Transverse colon (tissue), 4 donors: ENCODE results near the gene YEATS2. TPM values are rescaled to one million over a fixed set of nuclear protein-coding genes. Genes with fewer than 3 reads are reported as not detected.
"Not testable (repeated sequence)": the region's sequence is repeated elsewhere in the genome, so short reads cannot be mapped to it uniquely, and the experiment has no call there.

Source experiments
- DNase-seq: peaks from one replicate; pipeline ENCODE4 v3.0.0-alpha.2; 2019
- H3K27ac ChIP-seq, 4 donors: fragments of 200-600 bp; sonication (generic); 2 replicates each; pipeline ENCODE4 v1.5.1; 2016 to 2018; ENCODE audit warnings: inconsistent platforms in 4 of 4
- H3K27me3 ChIP-seq: fragments of 200-600 bp; sonication (generic); 2 replicates; pipeline ENCODE4 v1.5.1; 2017; ENCODE audit warnings: inconsistent platforms
- H3K36me3 ChIP-seq, 4 donors: fragments of 200-600 bp; sonication (generic); 2 replicates each; pipeline ENCODE4 v1.5.1; 2017 to 2019; ENCODE audit warnings: inconsistent platforms in 4 of 4
- H3K4me1 ChIP-seq, 4 donors: fragments of 200-600 bp; sonication (generic); 2 replicates each; pipeline ENCODE4 v1.5.1; 2017 to 2020; ENCODE audit warnings: inconsistent platforms in 4 of 4
- H3K4me3 ChIP-seq, 4 donors: fragments of 200-600 bp; sonication (generic); 1 replicate in 1 of 4; 2 replicates in 3 of 4; pipeline versions ENCODE4 v1.5.1 to v1.6.1; 2017 to 2019; ENCODE audit warnings: inconsistent platforms in 4 of 4
- H3K9me3 ChIP-seq, 2 donors: fragments of 200-600 bp; sonication (generic); 2 replicates each; pipeline ENCODE4 v1.5.1; 2017 to 2019; ENCODE audit warnings: inconsistent platforms in 2 of 2
- CTCF ChIP-seq, 5 experiments: fragments of 200-600 bp in 3 of 5; fragments of 450-650 bp in 2 of 5; sonication (generic) in 3 of 5; IDR thresholded peaks; 1 replicate in 2 of 5; 2 replicates in 3 of 5; pipeline ENCODE4 v1.5.1; 2016 to 2017; ENCODE audit warnings: antibody characterized with exemption in 5 of 5, inconsistent platforms in 3 of 5, mild to moderate bottlenecking in 2 of 5, moderate library complexity in 1 of 5
- EP300 ChIP-seq: sonication (generic); formaldehyde crosslinking; IDR thresholded peaks from one replicate; pipeline ENCODE4 v1.6.1; 2017; ENCODE audit warnings: antibody characterized with exemption, low read depth
- POLR2A ChIP-seq: fragments of 450-650 bp; IDR thresholded peaks from one replicate; pipeline ENCODE4 v1.6.1; 2016; ENCODE audit warnings: antibody characterized with exemption, mild to moderate bottlenecking, moderate library complexity
- POLR2AphosphoS5 ChIP-seq, 3 donors: sonication (generic); formaldehyde crosslinking; IDR thresholded peaks; one replicate each; pipeline ENCODE4 v1.6.1; 2016; ENCODE audit warnings: antibody characterized with exemption in 3 of 3
- WGBS, 2 donors: methylation state at CpG; one replicate each; pipeline ENCODE4 v1.1.5; 2018; ENCODE audit warnings: low coverage in 1 of 2; 5-methylcytosine and 5-hydroxymethylcytosine counted together
- in situ Hi-C, 4 donors: fragments of 200-750 bp; cut with MboI; loops; one replicate each; pipeline versions ENCODE4 v1.15.0 to v1.15.1; 2017; ENCODE audit warnings: low sequenced_read_pairs in 3 of 4, low pct_ligation_motif_present in 1 of 4, low pct_unique_long_range_greater_than_20kb in 1 of 4
- intact Hi-C: fragments of 100-400 bp; cut with DNase I; formaldehyde crosslinking; loops from one replicate; pipeline ENCODE4 v1.15.1; 2023; ENCODE audit warnings: low total_unique reads
- total RNA-seq, 4 donors: library from RNA; depleted of rRNA; stranded (reverse); fragments of >200 nt; gene quantifications; one replicate each; pipeline ENCODE4 v1.1.0, GENCODE V29; 2016

YEATS2 gene
- total RNA-seq, 4 donors from 2014 or later, result 10.1 to 23.2 (median 16.1) TPM

GRCh38 chr3:183662099-183662498 is 35.5 kb upstream of the YEATS2 start:
- peaks cover 0 to 40% (median 19%) of the 10 kb centered on the region in 4 donors for H3K36me3 ChIP-seq
- H3K4me1 ChIP-seq, result peaks cover 0 to 16% (median 5%) of the 10 kb centered on the region in 4 donors
- H3K4me3 ChIP-seq, result no peak overlapping the region
- H3K27me3 ChIP-seq, result no peaks in the 10 kb centered on the region
- in situ Hi-C loops, result no loop called here
- 82 to 93% methylated on average over 3 of the region's 3 CpGs for WGBS, 2 donors
- no peaks in the 10 kb centered on the region for H3K9me3 ChIP-seq
- no peak for TF ChIP-seq POLR2AphosphoS5 (IDR thresholded peaks at IDR 0.05)
- TF ChIP-seq CTCF (IDR thresholded peaks at IDR 0.05), result no peak
- TF ChIP-seq POLR2A, result no peak
- TF ChIP-seq EP300, result no peak
- intact Hi-C loops, result no loop called here
- no peak overlapping the region for H3K27ac ChIP-seq
- no peak for DNase-seq

- Histone ChIP-seq H3K27me3 (no peaks in the 10 kb centered on the region), H3K36me3 (peaks cover 0 to 49% (median 20%) of the 10 kb centered on the region in 4 donors), H3K9me3 (no peaks in the 10 kb centered on the region), H3K27ac (peak overlapping the region in 2 of 4 donors; percentile 5 to 12), H3K4me3 (no peak overlapping the region), H3K4me1 (peaks cover 0 to 16% (median 5%) of the 10 kb centered on the region in 4 donors)
- in situ Hi-C loops (no loop called here), intact Hi-C loops (no loop called here)
- TF ChIP-seq EP300 (no peak), POLR2A (no peak), POLR2AphosphoS5 (IDR thresholded peaks at IDR 0.05) (no peak), CTCF (IDR thresholded peaks at IDR 0.05) (no peak)
- 54 to 64% methylated on average over 3 of the region's 3 CpGs for WGBS, 2 donors
- DNase-seq, result no peak
Observed at GRCh38 chr3:183664913-183665381, 32.6 kb upstream of the YEATS2 start.

- in situ Hi-C loops, result no loop called here
- no peaks in the 10 kb centered on the region for H3K9me3 ChIP-seq
- DNase-seq, result no peak
- H3K27me3 ChIP-seq, result no peaks in the 10 kb centered on the region
- H3K4me3 ChIP-seq, result no peak overlapping the region
- intact Hi-C loops, result no loop called here
- WGBS, 2 donors, result 80 to 90% methylated on average over 2 to 3 of the region's 3 CpGs
- H3K4me1 ChIP-seq, result no peaks in the 10 kb centered on the region
- H3K36me3 ChIP-seq, result peaks cover 0 to 40% (median 18%) of the 10 kb centered on the region in 4 donors
- TF ChIP-seq CTCF (IDR thresholded peaks at IDR 0.05) (no peak), POLR2AphosphoS5 (IDR thresholded peaks at IDR 0.05) (no peak), EP300 (no peak), POLR2A (no peak)
- no peak overlapping the region for H3K27ac ChIP-seq
Observed at GRCh38 chr3:183680061-183680460, 17.5 kb upstream of the YEATS2 start.

- Histone ChIP-seq H3K27ac (no peak overlapping the region), H3K4me3 (no peak overlapping the region), H3K36me3 (no peaks in the 10 kb centered on the region), H3K27me3 (no peaks in the 10 kb centered on the region), H3K4me1 (no peaks in the 10 kb centered on the region), H3K9me3 (no peaks in the 10 kb centered on the region)
- DNase-seq, result no peak
- WGBS, 2 donors, result 82 to 100% methylated on average over 1 to 6 of the region's 6 CpGs
- no peak for TF ChIP-seq POLR2A
- intact Hi-C loops, result no loop called here
- in situ Hi-C loops, result no loop called here
Observed at GRCh38 chr3:183687705-183688104, 9.9 kb upstream of the YEATS2 start.

- no peaks in the 10 kb centered on the region for H3K27me3 ChIP-seq
- intact Hi-C loops, result no loop called here
- DNase-seq, result no peak
- no peaks in the 10 kb centered on the region for H3K4me1 ChIP-seq
- no peak overlapping the region for H3K4me3 ChIP-seq
- H3K9me3 ChIP-seq, result no peaks in the 10 kb centered on the region
- in situ Hi-C loops, result no loop called here
- TF ChIP-seq POLR2A (no peak), POLR2AphosphoS5 (IDR thresholded peaks at IDR 0.05) (no peak), CTCF (IDR thresholded peaks at IDR 0.05) (no peak), EP300 (no peak)
- no peaks in the 10 kb centered on the region for H3K36me3 ChIP-seq
- 75 to 78% methylated on average over 1 to 3 of the region's 3 CpGs for WGBS, 2 donors
- no peak overlapping the region for H3K27ac ChIP-seq
Observed at GRCh38 chr3:183688874-183689273, 8.7 kb upstream of the YEATS2 start.

GRCh38 chr3:183689621-183690020 is 8.0 kb upstream of the YEATS2 start:
- 86 to 95% methylated on average over 4 to 5 of the region's 5 CpGs for WGBS, 2 donors
- H3K4me3 ChIP-seq, H3K9me3 ChIP-seq, H3K27ac ChIP-seq, H3K36me3 ChIP-seq, H3K4me1 ChIP-seq, in situ Hi-C loops, H3K27me3 ChIP-seq, DNase-seq: not testable (repeated sequence)
- intact Hi-C loops, result loop anchor here (10.0 kb wide), 1 partner anchor 75 kb away; no protein-coding TSS in a partner anchor
